Erythroblast (primary cell): ENCODE results near the gene EPS8L3.

ENCODE experiments used
- GATA1 ChIP-seq: IDR thresholded peaks from 2 replicates; pipeline ENCODE4 v1.6.1; 2011; ENCODE audit warnings: low read depth, mild to moderate bottlenecking, control low read depth, low read length, moderate library complexity
- POLR2A ChIP-seq: IDR thresholded peaks from 2 replicates; pipeline ENCODE4 v1.6.1; 2011; ENCODE audit warnings: mild to moderate bottlenecking, low read length

GRCh38 chr1:109768335-109768650 is 4.6 kb upstream of the EPS8L3 start:
- TF ChIP-seq POLR2A: no peak
- no peak for TF ChIP-seq GATA1
